Prostate gland (tissue), 2 donors: ENCODE data around the gene SLC16A11.

Source experiments
- POLR2A ChIP-seq: fragments of 450-650 bp; IDR thresholded peaks from one replicate; pipeline ENCODE4 v1.6.1; 2016; ENCODE audit warnings: antibody characterized with exemption, mild to moderate bottlenecking
- POLR2AphosphoS5 ChIP-seq: sonication (generic); formaldehyde crosslinking; IDR thresholded peaks from one replicate; pipeline ENCODE4 v1.6.1; 2017; ENCODE audit warnings: antibody characterized with exemption
- TF ChIP-seq, protein P1 (sequence below), 4 experiments: fragments of 200-600 bp in 2 of 4; fragments of 450-650 bp in 2 of 4; sonication (generic) in 2 of 4; IDR thresholded peaks; 1 replicate in 3 of 4; 2 replicates in 1 of 4; pipeline ENCODE4 v1.5.1; 2016 to 2019; ENCODE audit warnings: antibody characterized with exemption in 4 of 4, mild to moderate bottlenecking in 2 of 4, moderate library complexity in 2 of 4

GRCh38 chr17:7004398-7005253 is 39.3 kb downstream of the SLC16A11 start:
- TF ChIP-seq, protein P1, sequence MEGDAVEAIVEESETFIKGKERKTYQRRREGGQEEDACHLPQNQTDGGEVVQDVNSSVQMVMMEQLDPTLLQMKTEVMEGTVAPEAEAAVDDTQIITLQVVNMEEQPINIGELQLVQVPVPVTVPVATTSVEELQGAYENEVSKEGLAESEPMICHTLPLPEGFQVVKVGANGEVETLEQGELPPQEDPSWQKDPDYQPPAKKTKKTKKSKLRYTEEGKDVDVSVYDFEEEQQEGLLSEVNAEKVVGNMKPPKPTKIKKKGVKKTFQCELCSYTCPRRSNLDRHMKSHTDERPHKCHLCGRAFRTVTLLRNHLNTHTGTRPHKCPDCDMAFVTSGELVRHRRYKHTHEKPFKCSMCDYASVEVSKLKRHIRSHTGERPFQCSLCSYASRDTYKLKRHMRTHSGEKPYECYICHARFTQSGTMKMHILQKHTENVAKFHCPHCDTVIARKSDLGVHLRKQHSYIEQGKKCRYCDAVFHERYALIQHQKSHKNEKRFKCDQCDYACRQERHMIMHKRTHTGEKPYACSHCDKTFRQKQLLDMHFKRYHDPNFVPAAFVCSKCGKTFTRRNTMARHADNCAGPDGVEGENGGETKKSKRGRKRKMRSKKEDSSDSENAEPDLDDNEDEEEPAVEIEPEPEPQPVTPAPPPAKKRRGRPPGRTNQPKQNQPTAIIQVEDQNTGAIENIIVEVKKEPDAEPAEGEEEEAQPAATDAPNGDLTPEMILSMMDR (IDR thresholded peaks at IDR 0.05): peak; percentile 39 to 71 (median 66)
- no peak for TF ChIP-seq POLR2A
- no peak for TF ChIP-seq POLR2AphosphoS5
